Lower leg skin (tissue), 4 donors: ENCODE data around the gene PTK7. TPM values are rescaled to one million over a fixed set of nuclear protein-coding genes. Genes with fewer than 3 reads are reported as not detected.

ENCODE experiments used
- DNase-seq, 2 donors: peaks; one replicate each; pipeline ENCODE4 v3.0.0-alpha.2; 2019; ENCODE audit warnings: low spot score in 2 of 2
- H3K4me3 ChIP-seq: fragments of 200-600 bp; sonication (generic); 2 replicates; pipeline ENCODE4 v1.5.1; 2017; ENCODE audit warnings: mild to moderate bottlenecking, low read depth; ENCODE audit not compliant: poor library complexity, severe bottlenecking
- CTCF ChIP-seq, 3 donors: fragments of 450-650 bp; IDR thresholded peaks; one replicate each; pipeline ENCODE4 v1.5.1; 2016; ENCODE audit warnings: antibody characterized with exemption in 3 of 3, mild to moderate bottlenecking in 3 of 3, moderate library complexity in 2 of 3
- POLR2A ChIP-seq, 2 donors: fragments of 450-650 bp; IDR thresholded peaks; one replicate each; pipeline ENCODE4 v1.6.1; 2016 to 2017; ENCODE audit warnings: antibody characterized with exemption in 2 of 2, mild to moderate bottlenecking in 1 of 2, moderate library complexity in 1 of 2
- WGBS, 2 donors: methylation state at CpG; one replicate each; pipeline ENCODE4 v1.1.5; 2018; 5-methylcytosine and 5-hydroxymethylcytosine counted together
- intact Hi-C: fragments of 100-400 bp; cut with DNase I; formaldehyde crosslinking; loops from one replicate; pipeline ENCODE4 v1.15.0; 2023; ENCODE audit warnings: low total_unique reads
- total RNA-seq, 4 donors: library from RNA; depleted of rRNA; stranded (reverse); fragments of >200 nt; gene quantifications; one replicate each; pipeline ENCODE4 v1.1.0, GENCODE V29; 2016

PTK7 gene
- total RNA-seq, 4 donors from 2014 or later, result 40.9 to 51.9 (median 49.7) TPM

- WGBS, 2 donors, result 1 to 2% methylated on average over 39 to 43 of the region's 46 CpGs
- peak overlapping the region; percentile 94 for H3K4me3 ChIP-seq
- intact Hi-C loops, result no loop called here
- TF ChIP-seq POLR2A (IDR thresholded peaks at IDR 0.05), result no peak
- no peak for TF ChIP-seq CTCF (IDR thresholded peaks at IDR 0.05)
- DNase-seq, result peak; percentile 40 to 92
These were observed 96.2 kb downstream of the PTK7 start for GRCh38 chr6:43172104-43173007.

GRCh38 chr6:43173591-43174262 is 97.6 kb downstream of the PTK7 start:
- intact Hi-C loops, result no loop called here
- WGBS, 2 donors, result 34 to 52% methylated on average over 11 of the region's 11 CpGs
- TF ChIP-seq POLR2A (IDR thresholded peaks at IDR 0.05) (no peak), CTCF (IDR thresholded peaks at IDR 0.05) (no peak)
- DNase-seq, result no peak
- no peak overlapping the region for H3K4me3 ChIP-seq

GRCh38 chr6:43174263-43175112 is 98.4 kb downstream of the PTK7 start:
- DNase-seq, result peak; percentile 99
- intact Hi-C loops, result no loop called here
- no peak for TF ChIP-seq POLR2A (IDR thresholded peaks at IDR 0.05)
- peak in 1 of 3 donors; percentile 49 for TF ChIP-seq CTCF (IDR thresholded peaks at IDR 0.05)
- 1% methylated on average over 30 to 31 of the region's 32 CpGs for WGBS, 2 donors
- no peak overlapping the region for H3K4me3 ChIP-seq

- intact Hi-C loops, result no loop called here
- H3K4me3 ChIP-seq, result no peak overlapping the region
- 87% methylated on average over 9 to 11 of the region's 11 CpGs for WGBS, 2 donors
- DNase-seq, result no peak
- TF ChIP-seq CTCF (IDR thresholded peaks at IDR 0.05), result no peak
These were observed 99.7 kb downstream of the PTK7 start for GRCh38 chr6:43175676-43176422.

GRCh38 chr6:43176423-43176786 is 100.3 kb downstream of the PTK7 start:
- no peak for DNase-seq
- no peak overlapping the region for H3K4me3 ChIP-seq
- intact Hi-C loops, result no loop called here
- 82 to 95% methylated on average over 6 of the region's 6 CpGs for WGBS, 2 donors
- TF ChIP-seq POLR2A (IDR thresholded peaks at IDR 0.05), result no peak
- no peak for TF ChIP-seq CTCF (IDR thresholded peaks at IDR 0.05)
